ENCODE data around the gene PRKAR1B.
"Not testable (repeated sequence)": the region's sequence is repeated elsewhere in the genome, so short reads cannot be mapped to it uniquely, and the experiment has no call there.

The PRKAR1B gene

DNA sequence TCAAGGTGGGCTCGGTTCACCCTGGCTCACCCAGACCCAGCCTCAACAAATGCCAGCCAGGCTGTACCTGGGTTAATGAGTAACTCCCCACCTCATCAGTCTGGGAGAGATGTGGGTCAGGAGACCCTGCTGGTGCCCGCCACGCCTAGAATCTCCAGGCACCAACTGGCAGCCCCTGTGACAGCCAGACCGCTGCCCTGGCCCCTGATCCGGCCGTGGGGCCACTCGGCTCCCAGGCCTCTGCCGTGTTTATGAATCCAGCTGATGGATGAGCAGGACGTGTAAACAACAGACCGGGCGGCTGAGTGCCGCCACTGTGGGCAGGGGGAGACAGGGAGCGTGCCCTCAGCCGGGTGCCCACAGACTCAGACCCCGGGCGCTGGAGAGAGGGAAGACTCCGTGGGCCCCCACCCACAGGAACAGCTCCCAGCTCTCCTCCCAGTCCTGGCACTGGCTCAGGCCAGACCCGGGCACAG is 173.4 kb downstream of the PRKAR1B start:
- Histone ChIP-seq H3F3A (ENCODE audit: low read depth) (no peaks in the 10 kb centered on the region), H3K4me2 (ENCODE audit: low read depth, low read length, poor library complexity, severe bottlenecking) (no peak overlapping the region), H3K4me3 (ENCODE audit: low read length, poor library complexity, severe bottlenecking) (no peak overlapping the region), H3K9ac (ENCODE audit: low read depth, low read length, poor library complexity, severe bottlenecking) (no peak overlapping the region), H3K27me3 (ENCODE audit: insufficient read depth, low read length, poor library complexity, severe bottlenecking) (no peaks in the 10 kb centered on the region), H3K79me2 (ENCODE audit: insufficient read depth, low read length) (no peaks in the 10 kb centered on the region), H3K36me3 (ENCODE audit: insufficient read depth, low read length) (no peaks in the 10 kb centered on the region), H4K20me1 (ENCODE audit: insufficient read depth, low read length, poor library complexity, severe bottlenecking) (no peaks in the 10 kb centered on the region), H3K4me1 (ENCODE audit: insufficient read depth, low read length, poor library complexity, severe bottlenecking) (no peaks in the 10 kb centered on the region), H3K9me2 (replicated peaks; ENCODE audit: low read depth, low read length) (no peaks in the 10 kb centered on the region), H3K9me3 (ENCODE audit: insufficient read depth, low read depth, low read length) (peaks cover 3% of the 10 kb centered on the region; the same call in 1 of the 2 replicates), H2AFZ (ENCODE audit: low read length) (no peak overlapping the region)
- TF ChIP-seq, protein P1, sequence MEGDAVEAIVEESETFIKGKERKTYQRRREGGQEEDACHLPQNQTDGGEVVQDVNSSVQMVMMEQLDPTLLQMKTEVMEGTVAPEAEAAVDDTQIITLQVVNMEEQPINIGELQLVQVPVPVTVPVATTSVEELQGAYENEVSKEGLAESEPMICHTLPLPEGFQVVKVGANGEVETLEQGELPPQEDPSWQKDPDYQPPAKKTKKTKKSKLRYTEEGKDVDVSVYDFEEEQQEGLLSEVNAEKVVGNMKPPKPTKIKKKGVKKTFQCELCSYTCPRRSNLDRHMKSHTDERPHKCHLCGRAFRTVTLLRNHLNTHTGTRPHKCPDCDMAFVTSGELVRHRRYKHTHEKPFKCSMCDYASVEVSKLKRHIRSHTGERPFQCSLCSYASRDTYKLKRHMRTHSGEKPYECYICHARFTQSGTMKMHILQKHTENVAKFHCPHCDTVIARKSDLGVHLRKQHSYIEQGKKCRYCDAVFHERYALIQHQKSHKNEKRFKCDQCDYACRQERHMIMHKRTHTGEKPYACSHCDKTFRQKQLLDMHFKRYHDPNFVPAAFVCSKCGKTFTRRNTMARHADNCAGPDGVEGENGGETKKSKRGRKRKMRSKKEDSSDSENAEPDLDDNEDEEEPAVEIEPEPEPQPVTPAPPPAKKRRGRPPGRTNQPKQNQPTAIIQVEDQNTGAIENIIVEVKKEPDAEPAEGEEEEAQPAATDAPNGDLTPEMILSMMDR (conservative IDR thresholded peaks at IDR 0.05; ENCODE audit: low read length), result no peak
- TF ChIP-seq EZH2phosphoT487 (IDR thresholded peaks at IDR 0.05; ENCODE audit: borderline replicate concordance), result no peak

DNA sequence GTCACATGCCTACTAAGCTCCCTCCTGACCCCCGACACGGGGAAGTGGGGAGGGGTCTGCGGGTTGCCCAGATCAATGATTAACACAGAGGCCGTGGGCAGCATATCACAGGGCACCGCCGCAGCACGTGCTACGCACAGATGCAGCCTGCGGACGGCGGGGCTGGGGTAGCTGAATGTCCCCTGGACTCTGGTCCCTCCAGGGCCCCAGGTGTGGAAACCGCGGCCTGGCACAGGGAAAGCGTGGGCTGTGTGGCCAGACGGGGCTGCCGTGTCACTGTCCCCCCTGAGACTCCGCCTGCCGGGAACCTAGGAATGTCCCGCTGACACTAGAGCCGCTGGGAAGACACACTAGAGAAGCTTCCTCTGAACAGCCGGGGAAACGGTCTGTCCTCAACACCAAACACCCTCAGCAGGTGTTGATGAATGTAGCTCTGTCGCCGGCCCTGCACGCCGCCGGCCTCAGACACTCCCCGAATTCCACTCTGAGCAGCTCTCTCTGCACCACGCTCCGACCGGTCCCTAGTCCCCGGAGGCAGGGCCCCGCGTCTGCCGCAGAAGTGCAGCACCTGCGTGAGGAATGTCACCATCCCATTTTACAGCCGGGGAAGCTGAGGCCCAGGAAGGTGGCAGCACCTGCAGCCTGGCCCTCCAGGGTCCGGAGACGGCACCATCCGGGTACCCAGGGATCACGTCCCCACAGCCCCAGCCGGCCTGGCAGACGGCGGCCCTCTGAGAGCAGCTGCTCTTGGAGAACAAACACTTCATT is 174.0 kb downstream of the PRKAR1B start:
- no peak overlapping the region for H3K4me2 ChIP-seq (ENCODE audit: low read depth, low read length, poor library complexity, severe bottlenecking)
- TF ChIP-seq, protein P1 (conservative IDR thresholded peaks at IDR 0.05; ENCODE audit: low read length), result no peak
- TF ChIP-seq EZH2phosphoT487 (IDR thresholded peaks at IDR 0.05; ENCODE audit: borderline replicate concordance), result no peak
- no peaks in the 10 kb centered on the region for H3K27me3 ChIP-seq (ENCODE audit: insufficient read depth, low read length, poor library complexity, severe bottlenecking)

DNA sequence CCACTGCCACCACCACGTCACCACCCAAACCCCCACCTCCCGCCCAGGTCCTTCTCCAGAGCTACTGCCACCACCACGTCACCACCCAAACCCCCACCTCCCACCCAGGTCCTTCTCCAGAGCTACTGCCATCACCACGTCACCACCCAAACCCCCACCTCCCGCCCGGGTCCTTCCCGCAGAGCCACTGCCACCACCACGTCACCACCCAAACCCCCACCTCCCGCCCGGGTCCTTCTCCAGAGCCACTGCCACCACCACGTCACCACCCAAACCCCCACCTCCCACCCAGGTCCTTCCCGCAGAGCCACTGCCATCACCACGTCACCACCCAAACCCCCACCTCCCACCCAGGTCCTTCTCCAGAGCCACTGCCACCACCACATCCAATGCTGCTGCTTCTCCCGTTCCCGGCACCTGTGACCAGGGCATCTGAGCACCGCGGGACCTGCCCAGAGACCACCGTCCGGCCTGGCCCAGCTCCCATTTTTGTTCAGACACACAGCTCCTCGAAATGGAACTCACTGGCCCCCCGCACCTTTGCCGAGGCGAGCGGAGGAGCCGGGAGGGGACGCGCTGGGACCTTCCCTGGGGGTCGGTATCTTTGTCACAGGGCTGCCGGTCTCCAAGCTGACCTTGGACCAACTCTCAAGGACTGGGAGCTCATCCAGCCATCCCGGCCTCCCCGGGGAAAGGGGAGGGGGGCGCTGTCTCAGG is 174.8 kb downstream of the PRKAR1B start:
- H3F3A ChIP-seq (ENCODE audit: low read depth); H3K4me2 ChIP-seq (ENCODE audit: low read depth, low read length, poor library complexity, severe bottlenecking); H4K20me1 ChIP-seq (ENCODE audit: insufficient read depth, low read length, poor library complexity, severe bottlenecking); H3K79me2 ChIP-seq (ENCODE audit: insufficient read depth, low read length); H3K27me3 ChIP-seq (ENCODE audit: insufficient read depth, low read length, poor library complexity, severe bottlenecking); H3K36me3 ChIP-seq (ENCODE audit: insufficient read depth, low read length); H3K9me2 ChIP-seq (replicated peaks; ENCODE audit: low read depth, low read length); H3K9me3 ChIP-seq (ENCODE audit: insufficient read depth, low read depth, low read length); H3K4me3 ChIP-seq (ENCODE audit: low read length, poor library complexity, severe bottlenecking); H3K9ac ChIP-seq (ENCODE audit: low read depth, low read length, poor library complexity, severe bottlenecking); H2AFZ ChIP-seq (ENCODE audit: low read length); H3K4me1 ChIP-seq (ENCODE audit: insufficient read depth, low read length, poor library complexity, severe bottlenecking): not testable (repeated sequence)

More for the DNA sequence above, 174.0 kb downstream of the PRKAR1B start:
- no peak overlapping the region for H2AFZ ChIP-seq (ENCODE audit: low read length)
- H4K20me1 ChIP-seq (ENCODE audit: insufficient read depth, low read length, poor library complexity, severe bottlenecking), result no peaks in the 10 kb centered on the region
- H3K9me2 ChIP-seq (replicated peaks; ENCODE audit: low read depth, low read length), result no peaks in the 10 kb centered on the region
- H3K4me3 ChIP-seq (ENCODE audit: low read length, poor library complexity, severe bottlenecking), result no peak overlapping the region
- peaks cover 3% of the 10 kb centered on the region; the same call in 1 of the 2 replicates for H3K9me3 ChIP-seq (ENCODE audit: insufficient read depth, low read depth, low read length)
- H3K79me2 ChIP-seq (ENCODE audit: insufficient read depth, low read length), result no peaks in the 10 kb centered on the region
- no peaks in the 10 kb centered on the region for H3K4me1 ChIP-seq (ENCODE audit: insufficient read depth, low read length, poor library complexity, severe bottlenecking)
- no peaks in the 10 kb centered on the region for H3K36me3 ChIP-seq (ENCODE audit: insufficient read depth, low read length)
- no peak overlapping the region for H3K9ac ChIP-seq (ENCODE audit: low read depth, low read length, poor library complexity, severe bottlenecking)
- H3F3A ChIP-seq (ENCODE audit: low read depth), result no peaks in the 10 kb centered on the region

DNA sequence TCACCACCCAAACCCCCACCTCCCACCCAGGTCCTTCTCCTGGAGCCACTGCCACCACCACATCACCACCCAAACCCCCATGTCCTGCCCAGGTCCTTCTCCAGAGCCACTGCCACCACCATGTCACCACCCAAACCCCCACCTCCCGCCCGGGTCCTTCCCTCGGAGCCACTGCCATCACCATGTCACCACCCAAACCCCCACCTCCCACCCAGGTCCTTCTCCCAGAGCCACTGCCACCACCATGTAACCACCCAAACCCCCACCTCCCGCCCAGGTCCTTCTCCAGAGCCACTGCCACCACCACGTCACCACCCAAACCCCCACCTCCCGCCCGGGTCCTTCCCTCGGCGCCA is 175.5 kb downstream of the PRKAR1B start:
- H3K4me3 ChIP-seq (ENCODE audit: low read length, poor library complexity, severe bottlenecking); H2AFZ ChIP-seq (ENCODE audit: low read length); H3K4me2 ChIP-seq (ENCODE audit: low read depth, low read length, poor library complexity, severe bottlenecking); H3K36me3 ChIP-seq (ENCODE audit: insufficient read depth, low read length); H3K79me2 ChIP-seq (ENCODE audit: insufficient read depth, low read length); H3K27me3 ChIP-seq (ENCODE audit: insufficient read depth, low read length, poor library complexity, severe bottlenecking); H3K9me3 ChIP-seq (ENCODE audit: insufficient read depth, low read depth, low read length); H3K4me1 ChIP-seq (ENCODE audit: insufficient read depth, low read length, poor library complexity, severe bottlenecking); H3K9ac ChIP-seq (ENCODE audit: low read depth, low read length, poor library complexity, severe bottlenecking); H4K20me1 ChIP-seq (ENCODE audit: insufficient read depth, low read length, poor library complexity, severe bottlenecking); H3K9me2 ChIP-seq (replicated peaks; ENCODE audit: low read depth, low read length); H3F3A ChIP-seq (ENCODE audit: low read depth): not testable (repeated sequence)

All from Loucy (cell line).